ENCODE measurements around the gene ITGA4. TPM values are rescaled to one million over a fixed set of nuclear protein-coding genes. Genes with fewer than 3 reads are reported as not detected.

Gene ITGA4
- total and polyA plus RNA-seq, 2 donors (not counting 1 experiment from before 2014, with no cell fraction given): 44.6 to 57.5 TPM

DNA sequence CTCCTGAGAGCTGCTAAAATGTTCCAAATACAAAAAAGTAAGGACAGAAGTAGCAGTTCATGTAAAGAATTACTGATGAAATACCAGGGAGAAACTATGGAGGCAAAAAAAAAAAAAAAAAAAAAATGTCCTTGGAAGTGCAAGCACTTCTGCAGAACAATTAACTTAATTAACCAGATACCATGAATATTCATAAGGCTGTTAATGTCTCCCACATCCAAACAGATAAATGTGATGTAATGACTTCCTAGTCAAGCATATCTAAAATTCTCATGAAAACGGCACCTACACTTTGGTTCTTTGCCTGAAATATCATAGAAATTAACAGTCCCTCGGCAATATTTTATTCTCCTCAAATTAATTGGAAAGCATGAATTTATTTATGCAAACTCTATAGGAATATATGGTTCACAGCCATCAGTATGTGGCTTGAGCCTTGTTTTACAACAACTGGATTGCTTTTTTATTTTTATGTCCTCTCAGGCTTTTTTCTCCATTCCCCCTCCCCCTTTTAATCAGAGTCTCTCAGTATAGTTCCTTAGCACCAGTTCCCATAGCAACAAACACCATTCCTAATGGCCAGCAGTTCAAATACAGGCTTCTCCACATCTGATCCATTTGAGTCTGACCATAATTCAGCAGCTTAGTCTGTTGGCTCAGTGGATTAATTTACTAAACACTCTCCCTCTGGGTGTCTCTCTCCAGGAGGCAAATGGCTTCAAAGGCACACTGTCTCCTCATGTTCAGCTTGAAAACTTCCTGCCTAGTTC lies 97.1 kb downstream of the ITGA4 start:
- TF ChIP-seq, protein P1, sequence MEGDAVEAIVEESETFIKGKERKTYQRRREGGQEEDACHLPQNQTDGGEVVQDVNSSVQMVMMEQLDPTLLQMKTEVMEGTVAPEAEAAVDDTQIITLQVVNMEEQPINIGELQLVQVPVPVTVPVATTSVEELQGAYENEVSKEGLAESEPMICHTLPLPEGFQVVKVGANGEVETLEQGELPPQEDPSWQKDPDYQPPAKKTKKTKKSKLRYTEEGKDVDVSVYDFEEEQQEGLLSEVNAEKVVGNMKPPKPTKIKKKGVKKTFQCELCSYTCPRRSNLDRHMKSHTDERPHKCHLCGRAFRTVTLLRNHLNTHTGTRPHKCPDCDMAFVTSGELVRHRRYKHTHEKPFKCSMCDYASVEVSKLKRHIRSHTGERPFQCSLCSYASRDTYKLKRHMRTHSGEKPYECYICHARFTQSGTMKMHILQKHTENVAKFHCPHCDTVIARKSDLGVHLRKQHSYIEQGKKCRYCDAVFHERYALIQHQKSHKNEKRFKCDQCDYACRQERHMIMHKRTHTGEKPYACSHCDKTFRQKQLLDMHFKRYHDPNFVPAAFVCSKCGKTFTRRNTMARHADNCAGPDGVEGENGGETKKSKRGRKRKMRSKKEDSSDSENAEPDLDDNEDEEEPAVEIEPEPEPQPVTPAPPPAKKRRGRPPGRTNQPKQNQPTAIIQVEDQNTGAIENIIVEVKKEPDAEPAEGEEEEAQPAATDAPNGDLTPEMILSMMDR (conservative IDR thresholded peaks at IDR 0.05 in 1 of 2, IDR thresholded peaks at IDR 0.05 in 1 of 2; ENCODE audit: low read depth in 1 of 2, low read length in 2 of 2): no peak
- TF ChIP-seq EZH2 (IDR thresholded peaks at IDR 0.05; ENCODE audit: low read length, missing control alignments): no peak
- Histone ChIP-seq H2AFZ (ENCODE audit: low read length) (no peak overlapping the region), H3K79me2 (ENCODE audit: control insufficient read depth, insufficient read depth, low read length) (no peaks in the 10 kb centered on the region), H3K4me1 (ENCODE audit: control insufficient read depth, extremely low read depth, insufficient read depth, low read length) (no peaks in the 10 kb centered on the region), H3K4me2 (ENCODE audit: extremely low read depth, insufficient read depth, low read length) (no peak overlapping the region), H3K36me3 (ENCODE audit: control insufficient read depth, insufficient read depth, low read length) (no peaks in the 10 kb centered on the region), H3K27ac (ENCODE audit: insufficient read depth, low read length) (no peak overlapping the region), H3K27me3 (ENCODE audit: control insufficient read depth, insufficient read depth, low read length) (no peaks in the 10 kb centered on the region), H3K9me3 (ENCODE audit: control insufficient read depth, insufficient read depth, low read depth, low read length) (no peaks in the 10 kb centered on the region), H4K20me1 (ENCODE audit: control insufficient read depth, extremely low read depth, insufficient read depth, low read length) (no peaks in the 10 kb centered on the region), H3K9ac (ENCODE audit: insufficient read depth, low read length) (no peak overlapping the region), H3K4me3 (replicated peaks in 1 of 4; ENCODE audit: control extremely low read depth in 1 of 4, insufficient read depth in 1 of 4, low read depth in 3 of 4, low read length in 4 of 4) (no peak overlapping the region)
- no peak for DNase-seq (ENCODE audit: low read depth in 2 of 2)

DNA sequence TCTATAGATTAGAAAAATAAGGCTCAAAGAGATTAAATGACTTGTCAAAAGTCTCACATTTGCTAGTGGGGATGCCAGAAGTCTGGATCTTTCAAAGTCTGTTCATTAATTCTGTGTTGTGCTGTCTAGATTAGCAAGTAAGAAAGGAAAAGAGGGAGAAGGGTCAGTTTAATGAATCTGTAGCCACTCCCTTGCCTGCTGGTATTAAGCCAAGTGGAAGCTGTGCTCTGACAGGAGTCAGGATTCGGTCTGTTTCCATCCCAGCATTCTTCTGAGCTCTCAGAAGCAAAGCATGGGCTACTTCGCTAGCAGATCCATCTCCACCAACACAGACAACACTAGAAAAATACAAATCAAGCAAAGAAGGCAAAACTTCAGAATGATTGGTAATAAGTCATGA lies 101.2 kb downstream of the ITGA4 start:
- Histone ChIP-seq H2AFZ (ENCODE audit: low read length) (no peak overlapping the region), H3K27me3 (ENCODE audit: control insufficient read depth, insufficient read depth, low read length) (no peaks in the 10 kb centered on the region), H3K4me3 (replicated peaks in 1 of 4; ENCODE audit: control extremely low read depth in 1 of 4, insufficient read depth in 1 of 4, low read depth in 3 of 4, low read length in 4 of 4) (no peak overlapping the region), H3K27ac (ENCODE audit: insufficient read depth, low read length) (no peak overlapping the region), H3K4me2 (ENCODE audit: extremely low read depth, insufficient read depth, low read length) (no peak overlapping the region), H3K4me1 (ENCODE audit: control insufficient read depth, extremely low read depth, insufficient read depth, low read length) (peaks cover 1% of the 10 kb centered on the region), H3K79me2 (ENCODE audit: control insufficient read depth, insufficient read depth, low read length) (no peaks in the 10 kb centered on the region), H3K9ac (ENCODE audit: insufficient read depth, low read length) (no peak overlapping the region), H3K9me3 (ENCODE audit: control insufficient read depth, insufficient read depth, low read depth, low read length) (no peaks in the 10 kb centered on the region), H3K36me3 (ENCODE audit: control insufficient read depth, insufficient read depth, low read length) (no peaks in the 10 kb centered on the region), H4K20me1 (ENCODE audit: control insufficient read depth, extremely low read depth, insufficient read depth, low read length) (no peaks in the 10 kb centered on the region)
- DNase-seq (ENCODE audit: low read depth in 2 of 2): no peak
- TF ChIP-seq, protein P1 (conservative IDR thresholded peaks at IDR 0.05 in 1 of 2, IDR thresholded peaks at IDR 0.05 in 1 of 2; ENCODE audit: low read depth in 1 of 2, low read length in 2 of 2): no peak
- no peak for TF ChIP-seq EZH2 (IDR thresholded peaks at IDR 0.05; ENCODE audit: low read length, missing control alignments)

- Histone ChIP-seq H3K9ac (ENCODE audit: insufficient read depth, low read length) (no peak overlapping the region), H3K79me2 (ENCODE audit: control insufficient read depth, insufficient read depth, low read length) (no peaks in the 10 kb centered on the region), H3K27me3 (ENCODE audit: control insufficient read depth, insufficient read depth, low read length) (no peaks in the 10 kb centered on the region), H2AFZ (ENCODE audit: low read length) (no peak overlapping the region), H3K9me3 (ENCODE audit: control insufficient read depth, insufficient read depth, low read depth, low read length) (no peaks in the 10 kb centered on the region), H3K4me1 (ENCODE audit: control insufficient read depth, extremely low read depth, insufficient read depth, low read length) (peaks cover 3% of the 10 kb centered on the region), H3K4me2 (ENCODE audit: extremely low read depth, insufficient read depth, low read length) (no peak overlapping the region), H3K27ac (ENCODE audit: insufficient read depth, low read length) (no peak overlapping the region), H4K20me1 (ENCODE audit: control insufficient read depth, extremely low read depth, insufficient read depth, low read length) (no peaks in the 10 kb centered on the region), H3K4me3 (replicated peaks in 1 of 4; ENCODE audit: control extremely low read depth in 1 of 4, insufficient read depth in 1 of 4, low read depth in 3 of 4, low read length in 4 of 4) (no peak overlapping the region), H3K36me3 (ENCODE audit: control insufficient read depth, insufficient read depth, low read length) (no peaks in the 10 kb centered on the region)
- peak in 1 of 2 donors; percentile 39 for DNase-seq (ENCODE audit: low read depth in 2 of 2)
- TF ChIP-seq, protein P1 (conservative IDR thresholded peaks at IDR 0.05 in 1 of 2, IDR thresholded peaks at IDR 0.05 in 1 of 2; ENCODE audit: low read depth in 1 of 2, low read length in 2 of 2): no peak
- TF ChIP-seq EZH2 (IDR thresholded peaks at IDR 0.05; ENCODE audit: low read length, missing control alignments): no peak
Measured at GRCh38 chr2:181563101-181563692, 106.0 kb downstream of the ITGA4 start.

All from fibroblast of lung (primary cell).